ENCODE data around the gene SRPX2.

DNA sequence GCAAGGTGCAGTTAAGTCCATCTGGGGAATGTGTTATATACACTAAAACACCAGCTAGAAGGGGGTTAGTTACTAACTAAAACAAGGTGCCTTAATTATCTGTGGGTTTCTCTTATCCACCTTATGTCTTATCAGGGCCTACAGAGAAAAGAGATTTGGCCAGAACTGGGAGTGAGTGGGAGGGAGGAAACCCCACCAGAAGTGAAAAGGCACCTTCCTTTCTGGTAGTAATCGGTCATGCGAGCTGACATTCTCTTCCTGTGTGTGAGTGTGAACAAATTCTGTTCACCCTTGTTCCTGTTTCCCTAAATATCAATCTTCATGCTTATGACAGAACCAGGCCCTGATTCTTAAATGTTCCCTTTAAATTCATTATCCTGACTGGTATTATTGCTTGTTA, 43.5 kb downstream of the SRPX2 start:
- no peak for TF ChIP-seq EZH2 (IDR thresholded peaks at IDR 0.05; ENCODE audit: insufficient read depth, low read length)
- TF ChIP-seq, protein P1, sequence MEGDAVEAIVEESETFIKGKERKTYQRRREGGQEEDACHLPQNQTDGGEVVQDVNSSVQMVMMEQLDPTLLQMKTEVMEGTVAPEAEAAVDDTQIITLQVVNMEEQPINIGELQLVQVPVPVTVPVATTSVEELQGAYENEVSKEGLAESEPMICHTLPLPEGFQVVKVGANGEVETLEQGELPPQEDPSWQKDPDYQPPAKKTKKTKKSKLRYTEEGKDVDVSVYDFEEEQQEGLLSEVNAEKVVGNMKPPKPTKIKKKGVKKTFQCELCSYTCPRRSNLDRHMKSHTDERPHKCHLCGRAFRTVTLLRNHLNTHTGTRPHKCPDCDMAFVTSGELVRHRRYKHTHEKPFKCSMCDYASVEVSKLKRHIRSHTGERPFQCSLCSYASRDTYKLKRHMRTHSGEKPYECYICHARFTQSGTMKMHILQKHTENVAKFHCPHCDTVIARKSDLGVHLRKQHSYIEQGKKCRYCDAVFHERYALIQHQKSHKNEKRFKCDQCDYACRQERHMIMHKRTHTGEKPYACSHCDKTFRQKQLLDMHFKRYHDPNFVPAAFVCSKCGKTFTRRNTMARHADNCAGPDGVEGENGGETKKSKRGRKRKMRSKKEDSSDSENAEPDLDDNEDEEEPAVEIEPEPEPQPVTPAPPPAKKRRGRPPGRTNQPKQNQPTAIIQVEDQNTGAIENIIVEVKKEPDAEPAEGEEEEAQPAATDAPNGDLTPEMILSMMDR (IDR thresholded peaks at IDR 0.05; ENCODE audit: insufficient read depth, low read depth, low read length) = no peak
